ENCODE results near the gene UBE2J1. TPM values are rescaled to one million over a fixed set of nuclear protein-coding genes. Genes with fewer than 3 reads are reported as not detected.

The UBE2J1 gene
- total RNA-seq, 4 donors from 2014 or later = 25.3 to 30.4 (median 26.7) TPM

- TF ChIP-seq, protein P1, sequence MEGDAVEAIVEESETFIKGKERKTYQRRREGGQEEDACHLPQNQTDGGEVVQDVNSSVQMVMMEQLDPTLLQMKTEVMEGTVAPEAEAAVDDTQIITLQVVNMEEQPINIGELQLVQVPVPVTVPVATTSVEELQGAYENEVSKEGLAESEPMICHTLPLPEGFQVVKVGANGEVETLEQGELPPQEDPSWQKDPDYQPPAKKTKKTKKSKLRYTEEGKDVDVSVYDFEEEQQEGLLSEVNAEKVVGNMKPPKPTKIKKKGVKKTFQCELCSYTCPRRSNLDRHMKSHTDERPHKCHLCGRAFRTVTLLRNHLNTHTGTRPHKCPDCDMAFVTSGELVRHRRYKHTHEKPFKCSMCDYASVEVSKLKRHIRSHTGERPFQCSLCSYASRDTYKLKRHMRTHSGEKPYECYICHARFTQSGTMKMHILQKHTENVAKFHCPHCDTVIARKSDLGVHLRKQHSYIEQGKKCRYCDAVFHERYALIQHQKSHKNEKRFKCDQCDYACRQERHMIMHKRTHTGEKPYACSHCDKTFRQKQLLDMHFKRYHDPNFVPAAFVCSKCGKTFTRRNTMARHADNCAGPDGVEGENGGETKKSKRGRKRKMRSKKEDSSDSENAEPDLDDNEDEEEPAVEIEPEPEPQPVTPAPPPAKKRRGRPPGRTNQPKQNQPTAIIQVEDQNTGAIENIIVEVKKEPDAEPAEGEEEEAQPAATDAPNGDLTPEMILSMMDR (IDR thresholded peaks at IDR 0.05) = no peak
- TF ChIP-seq POLR2A (IDR thresholded peaks at IDR 0.05) (no peak), EP300 (IDR thresholded peaks at IDR 0.05) (no peak)
- H3K4me3 ChIP-seq = no peak overlapping the region
- no peaks in the 10 kb centered on the region for H3K27me3 ChIP-seq
- DNase-seq (ENCODE audit: low spot score in 2 of 2) = no peak
- H3K4me1 ChIP-seq = peaks cover 0 to 15% (median 4%) of the 10 kb centered on the region in 4 donors
- no peak overlapping the region for H3K27ac ChIP-seq
- no peaks in the 10 kb centered on the region for H3K36me3 ChIP-seq
- H3K9me3 ChIP-seq = no peaks in the 10 kb centered on the region
These were observed 12.1 kb upstream of the UBE2J1 start for GRCh38 chr6:89364586-89364985.

GRCh38 chr6:89361171-89361570 is 8.6 kb upstream of the UBE2J1 start:
- DNase-seq (ENCODE audit: low spot score in 2 of 2) = no peak
- Histone ChIP-seq H3K36me3 (no peaks in the 10 kb centered on the region), H3K4me3 (no peak overlapping the region), H3K9me3 (no peaks in the 10 kb centered on the region), H3K4me1 (no peaks in the 10 kb centered on the region), H3K27ac (no peak overlapping the region), H3K27me3 (no peaks in the 10 kb centered on the region)
- WGBS, 2 donors = 78 to 86% methylated on average over 2 of the region's 2 CpGs
- TF ChIP-seq EP300 (IDR thresholded peaks at IDR 0.05) = no peak
- TF ChIP-seq, protein P1 (IDR thresholded peaks at IDR 0.05) = no peak

DNA sequence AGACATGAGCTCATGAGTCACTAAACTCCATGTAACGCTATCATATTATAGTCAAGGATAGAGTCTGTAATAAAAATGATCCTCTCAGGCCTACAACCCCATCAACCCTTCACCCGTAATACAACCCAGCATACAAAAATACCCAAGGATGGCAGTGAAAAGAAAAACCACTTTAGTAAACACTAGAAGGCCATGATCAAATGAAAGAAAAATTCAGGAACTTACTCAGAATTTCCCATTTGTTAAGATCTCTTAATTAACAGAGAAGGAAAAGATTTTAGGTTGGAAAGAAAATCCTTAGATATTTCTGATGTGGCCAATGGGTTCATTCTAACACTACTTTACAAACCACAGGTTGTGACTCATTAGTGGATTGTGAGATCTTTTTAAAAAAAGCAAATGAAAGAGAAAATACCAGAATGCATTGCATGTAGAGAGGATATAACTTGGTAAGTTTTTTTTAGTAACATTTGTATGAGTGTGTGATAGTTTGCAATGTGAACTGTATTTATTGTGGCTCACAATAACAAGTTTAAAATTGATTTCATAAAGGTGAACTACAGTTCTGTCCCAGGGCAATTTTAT is 8.0 kb upstream of the UBE2J1 start:
- Histone ChIP-seq H3K4me3 (no peak overlapping the region), H3K27ac (no peak overlapping the region), H3K27me3 (no peaks in the 10 kb centered on the region), H3K36me3 (no peaks in the 10 kb centered on the region), H3K9me3 (no peaks in the 10 kb centered on the region), H3K4me1 (no peaks in the 10 kb centered on the region)
- no peak for DNase-seq (ENCODE audit: low spot score in 2 of 2)
- TF ChIP-seq, protein P1 (IDR thresholded peaks at IDR 0.05) = no peak
- no peak for TF ChIP-seq POLR2A (IDR thresholded peaks at IDR 0.05)
- no peak for TF ChIP-seq EP300 (IDR thresholded peaks at IDR 0.05)
- WGBS, 2 donors = 86 to 94% methylated on average over 2 of the region's 2 CpGs

DNA sequence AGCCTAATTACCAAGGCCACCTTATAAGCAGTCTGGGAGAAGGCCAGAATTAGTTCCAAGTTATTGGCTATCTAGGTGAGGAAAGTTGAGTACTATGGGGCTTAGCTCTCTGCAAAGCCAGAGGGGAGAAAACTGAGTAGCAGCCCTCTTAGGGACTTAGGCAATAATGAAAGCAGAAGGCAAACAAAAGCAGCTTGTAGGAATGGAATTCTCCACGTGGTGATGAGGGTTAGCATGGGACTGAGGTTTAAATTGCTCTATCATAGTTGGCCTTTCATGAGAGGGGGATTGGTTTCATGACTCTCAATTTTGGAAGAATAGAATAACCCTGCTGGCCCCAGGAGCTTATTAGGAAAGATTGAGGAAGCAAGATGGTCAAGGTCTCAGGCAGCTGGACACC is 7.0 kb upstream of the UBE2J1 start:
- Histone ChIP-seq H3K4me1 (no peaks in the 10 kb centered on the region), H3K27me3 (no peaks in the 10 kb centered on the region), H3K27ac (no peak overlapping the region), H3K9me3 (no peaks in the 10 kb centered on the region), H3K4me3 (no peak overlapping the region), H3K36me3 (no peaks in the 10 kb centered on the region)
- whole genome bisulfite sequencing, 2 donors = 3 to 6% methylated on average over 1 of the region's 1 CpG
- DNase-seq (ENCODE audit: low spot score in 2 of 2) = no peak
- TF ChIP-seq, protein P1 (IDR thresholded peaks at IDR 0.05) = no peak
- TF ChIP-seq EP300 (IDR thresholded peaks at IDR 0.05) = no peak
- TF ChIP-seq POLR2A (IDR thresholded peaks at IDR 0.05) = no peak

DNA sequence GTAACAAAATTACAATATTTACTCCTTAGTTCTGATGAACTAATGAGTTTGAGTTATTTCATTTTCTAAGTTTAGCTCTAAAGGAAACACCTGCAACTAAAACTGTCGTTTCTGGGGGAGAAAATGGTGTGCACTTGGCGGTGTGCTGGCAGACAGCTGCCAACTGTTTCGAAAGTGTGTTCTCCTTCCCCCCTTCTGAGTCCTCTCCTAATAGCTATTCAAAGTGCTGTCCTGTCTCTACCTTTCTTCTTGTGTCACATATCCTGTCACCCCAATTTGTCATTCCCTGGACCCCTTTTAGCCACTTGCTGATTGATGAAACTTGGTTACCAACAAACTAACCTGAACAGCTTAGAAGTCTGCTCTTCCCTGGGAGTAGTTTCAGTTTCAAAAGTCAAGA is 4.9 kb upstream of the UBE2J1 start:
- Histone ChIP-seq H3K27ac (peak overlapping the region in 2 of 4 donors; percentile 31 to 43), H3K4me1 (peaks cover 0 to 5% (median 2%) of the 10 kb centered on the region in 4 donors), H3K27me3 (no peaks in the 10 kb centered on the region), H3K4me3 (peak overlapping the region in 2 of 4 donors; percentile 7 to 27), H3K9me3 (no peaks in the 10 kb centered on the region), H3K36me3 (no peaks in the 10 kb centered on the region)
- 42 to 51% methylated on average over 3 of the region's 3 CpGs for WGBS, 2 donors
- TF ChIP-seq, protein P1 (IDR thresholded peaks at IDR 0.05) = no peak
- TF ChIP-seq EP300 (IDR thresholded peaks at IDR 0.05) (no peak), POLR2A (IDR thresholded peaks at IDR 0.05) (no peak)
- DNase-seq (ENCODE audit: low spot score in 2 of 2) = no peak

Measured in tibial nerve (tissue), 4 donors.